Stimulated activated CD4-positive, alpha-beta T cell treated with anti-CD3 and anti-CD28 coated beads, Interleukin-1b, Interleukin-23, amount 100 ng/mL, for 24 hours (primary cell): ENCODE data around the gene BORA.
"Not testable (repeated sequence)": the region's sequence is repeated elsewhere in the genome, so short reads cannot be mapped to it uniquely, and the experiment has no call there.

Experiments
- DNase-seq, 4 experiments: peaks; one replicate each; pipeline ENCODE4 v3.0.0-alpha.2; 2020; ENCODE audit warnings: low read depth in 4 of 4, low spot score in 1 of 4

The BORA gene

DNA sequence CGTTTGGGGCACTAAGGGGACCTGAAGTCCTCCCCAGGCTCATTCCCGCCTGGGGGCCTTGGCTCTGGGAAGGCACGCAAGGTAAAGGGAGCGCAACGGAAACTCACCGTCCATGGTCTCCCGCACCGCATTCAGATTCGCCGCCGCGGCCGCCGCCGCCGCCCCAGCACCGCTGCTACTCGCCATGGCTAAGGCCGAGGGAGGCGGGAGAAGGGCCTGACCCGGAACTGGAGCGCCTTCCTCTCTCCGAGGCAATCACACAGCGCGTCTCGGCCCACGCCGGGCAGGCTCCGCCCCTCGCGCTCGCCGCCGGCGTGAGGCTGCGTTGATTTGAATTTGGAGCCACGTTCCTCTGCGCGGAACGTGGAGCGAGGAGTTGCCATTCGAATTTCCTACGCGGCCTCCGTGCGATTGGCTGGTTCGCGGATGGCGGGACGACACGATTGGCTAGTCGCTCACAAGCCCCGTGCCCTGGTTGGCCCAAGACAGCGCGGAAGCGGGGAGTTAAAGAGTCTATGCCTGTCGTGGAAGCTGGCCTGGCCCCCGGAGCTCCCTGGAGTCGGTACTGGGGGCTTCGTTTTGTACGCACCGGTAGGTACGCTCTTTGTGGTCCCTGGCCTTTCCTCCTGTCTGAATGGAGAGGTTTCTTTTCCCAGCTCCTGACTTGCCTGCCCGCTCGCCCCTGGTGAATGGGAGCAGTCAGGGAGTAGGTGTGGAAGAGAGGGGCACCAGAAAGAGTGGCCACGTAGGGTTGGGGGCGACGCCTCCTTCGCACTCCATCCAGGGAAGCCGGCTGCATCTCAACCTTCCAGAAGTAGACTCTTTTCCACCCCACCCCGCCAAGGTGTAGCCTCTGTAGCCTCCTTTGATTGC, at the start of gene BORA, which contains the start of gene MZT1:
Gene BORA, plus strand, starts transcription at position 507 of the 873 bp plus-strand sequence. CDS start 1,018 bp downstream, outside the sequence.
Gene MZT1, minus strand, starts transcription at position 213 of the 873 bp plus-strand sequence. Its CDS starts 27 bp downstream, at position 186.
- peak; percentile 85 to 93 (median 88) for DNase-seq

DNA sequence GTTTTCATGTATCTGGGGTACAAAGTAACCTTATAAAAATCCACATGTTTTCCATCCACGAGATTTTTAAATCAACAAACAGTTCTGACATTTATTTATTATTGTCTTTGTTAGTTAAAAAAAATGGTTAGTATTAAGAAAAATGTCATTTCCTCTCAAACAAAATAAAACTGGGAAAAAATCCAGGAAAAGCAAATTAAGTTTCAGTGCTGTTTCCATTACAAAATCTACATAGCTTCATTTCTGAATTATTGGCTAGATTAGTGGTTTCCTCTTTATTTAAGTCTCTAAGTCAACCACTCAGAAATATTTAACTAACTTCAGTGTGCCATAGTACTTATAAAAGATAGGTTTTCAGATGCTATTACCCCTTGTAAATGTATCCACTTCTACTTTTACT, 49.4 kb upstream of the BORA start:
- DNase-seq, result no peak

DNA sequence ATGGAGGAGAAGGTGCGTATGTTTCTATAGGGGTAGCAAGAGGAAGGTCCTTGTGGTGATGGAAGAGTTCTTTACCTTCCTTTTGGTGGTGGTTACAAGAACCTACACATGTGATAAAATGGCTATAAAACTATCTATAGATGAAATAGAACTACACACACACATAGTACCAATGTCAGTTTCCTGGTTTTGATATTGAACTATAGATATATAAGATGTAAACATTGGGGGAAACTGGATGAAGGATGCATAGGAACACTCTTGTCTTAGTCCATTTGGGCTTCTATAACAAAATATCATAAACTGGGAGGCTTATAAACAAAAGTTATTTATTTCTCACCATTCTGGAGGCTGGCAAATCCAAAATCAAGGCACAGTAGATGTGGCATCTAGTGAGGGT, 47.4 kb upstream of the BORA start:
- no peak for DNase-seq

DNA sequence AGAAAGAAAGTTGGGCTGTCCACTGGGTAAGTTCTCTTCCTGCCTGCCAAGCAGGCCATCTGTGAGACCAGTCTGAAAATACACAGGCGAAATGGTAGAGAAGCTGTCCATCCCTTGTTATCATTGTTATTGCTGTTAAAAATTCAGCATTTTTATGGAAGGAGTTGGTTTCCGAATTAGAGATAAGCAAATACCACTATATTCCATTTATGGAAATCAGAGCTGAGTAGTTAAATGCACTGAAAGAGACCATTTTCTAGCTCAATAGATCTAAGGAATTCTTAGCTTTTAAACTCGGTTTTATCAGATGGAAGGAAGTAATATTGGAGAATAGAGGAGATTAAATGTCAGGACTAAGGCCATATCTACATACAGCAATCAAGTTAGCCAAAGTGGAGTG, 41.0 kb upstream of the BORA start:
- no peak for DNase-seq

DNA sequence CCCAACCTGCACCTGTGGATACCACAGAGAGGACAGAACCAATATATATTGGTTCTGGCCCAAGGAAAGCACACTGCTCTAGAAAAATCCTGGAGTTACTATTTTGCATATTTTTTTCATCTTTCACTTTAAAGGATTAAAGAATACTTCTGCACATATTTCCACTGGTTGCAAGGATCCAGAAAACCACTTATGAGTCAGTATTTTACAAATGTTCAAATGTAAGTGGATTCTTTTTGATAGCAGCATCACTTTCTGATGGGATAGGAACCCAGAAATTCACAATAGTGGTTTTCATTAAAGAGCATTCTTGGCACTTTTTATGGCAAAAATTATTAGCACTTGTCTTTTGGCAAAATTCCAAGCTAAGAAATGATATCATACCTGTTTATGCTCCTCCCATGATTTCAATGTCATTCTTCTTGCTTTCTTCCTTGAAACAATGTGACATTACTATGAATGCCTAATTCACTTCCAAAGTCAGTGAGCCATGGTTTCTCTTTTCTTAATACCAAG, 38.5 kb upstream of the BORA start:
- no peak for DNase-seq

DNA sequence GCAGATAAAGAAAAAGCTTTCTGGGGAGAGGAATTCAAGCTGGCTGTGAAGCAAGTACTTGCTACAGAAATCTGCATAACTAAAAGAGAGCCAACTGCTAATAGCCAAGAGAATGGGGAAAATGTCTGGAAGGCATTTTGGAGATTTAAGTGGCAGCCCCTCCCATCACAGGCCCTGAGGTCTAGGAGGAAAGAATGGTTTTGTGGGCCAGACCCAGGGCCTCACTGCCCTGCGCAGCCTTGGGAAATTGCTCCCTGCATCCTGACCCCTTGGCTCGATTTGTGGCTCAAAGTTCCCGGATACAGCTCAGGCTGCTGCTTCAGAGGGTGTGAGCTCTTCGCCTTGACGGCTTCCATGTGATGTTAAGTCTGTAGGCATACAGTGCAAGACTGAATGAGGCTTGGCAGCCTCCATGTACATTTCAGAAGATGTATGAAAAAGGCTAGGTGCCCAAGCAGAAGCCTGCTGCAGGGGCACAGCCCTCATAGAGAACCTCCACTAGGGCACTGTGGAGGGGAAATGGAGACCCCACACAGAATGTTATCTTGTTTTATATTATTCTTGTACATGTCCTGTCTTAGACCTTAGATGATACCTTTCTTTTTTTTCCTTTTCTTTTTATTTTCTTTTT, 34.7 kb upstream of the BORA start:
- no peak for DNase-seq

DNA sequence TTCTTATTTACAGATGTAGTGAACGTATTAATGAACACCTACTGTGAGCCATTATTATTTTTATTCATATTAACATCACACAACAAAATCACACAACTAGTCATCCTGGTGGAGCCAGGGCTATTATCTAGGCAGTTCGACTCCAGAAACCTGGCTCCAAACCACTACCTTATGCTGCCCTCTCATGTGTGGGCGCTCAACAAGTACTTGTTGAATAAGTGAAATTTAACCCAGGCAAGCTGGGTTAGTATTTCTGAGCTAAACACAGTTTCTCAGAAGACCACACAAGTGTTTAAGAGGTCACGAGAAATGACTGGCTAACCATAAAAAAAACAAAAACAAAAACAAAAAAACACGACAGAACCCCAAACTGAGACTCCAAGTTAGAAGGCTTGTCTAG, 33.9 kb upstream of the BORA start:
- no peak for DNase-seq

DNA sequence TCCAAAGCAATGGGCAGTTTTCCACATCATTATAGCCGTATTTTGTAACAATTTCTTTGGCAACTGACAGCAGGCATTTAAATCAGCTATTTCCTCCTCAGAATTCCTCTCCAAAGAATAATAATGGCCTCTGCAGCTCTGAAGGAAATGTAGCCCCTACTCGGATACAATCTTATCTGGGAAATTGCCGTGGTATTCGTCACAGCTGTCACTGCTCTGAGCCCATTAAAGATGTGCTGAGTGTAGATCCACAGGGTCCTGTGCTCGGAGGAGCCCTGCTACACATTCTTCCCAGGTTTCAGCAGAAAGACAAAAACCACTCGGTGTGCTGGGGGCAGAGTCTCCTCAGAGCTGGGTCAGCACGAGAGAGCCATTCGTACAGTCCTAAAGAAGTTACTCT, 33.4 kb upstream of the BORA start:
- no peak for DNase-seq

DNA sequence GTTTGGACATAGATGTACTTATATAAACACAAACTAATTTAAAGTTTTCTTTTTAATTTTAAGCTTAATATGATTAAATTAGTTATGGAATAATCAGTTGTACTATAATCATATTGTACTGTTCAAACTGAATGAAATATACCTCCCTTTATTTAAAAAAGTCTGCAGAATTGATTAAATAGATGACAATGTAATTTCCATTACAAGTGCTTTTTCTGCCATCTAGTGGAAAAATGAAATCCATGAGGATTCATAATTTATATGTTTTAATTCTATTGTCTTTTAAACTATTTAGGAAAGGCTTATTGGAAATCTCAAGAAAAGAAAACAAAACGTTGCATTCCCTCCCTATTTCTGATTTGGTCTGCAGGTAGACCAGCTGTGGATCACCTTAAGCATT, 31.1 kb upstream of the BORA start:
- DNase-seq, result no peak

DNA sequence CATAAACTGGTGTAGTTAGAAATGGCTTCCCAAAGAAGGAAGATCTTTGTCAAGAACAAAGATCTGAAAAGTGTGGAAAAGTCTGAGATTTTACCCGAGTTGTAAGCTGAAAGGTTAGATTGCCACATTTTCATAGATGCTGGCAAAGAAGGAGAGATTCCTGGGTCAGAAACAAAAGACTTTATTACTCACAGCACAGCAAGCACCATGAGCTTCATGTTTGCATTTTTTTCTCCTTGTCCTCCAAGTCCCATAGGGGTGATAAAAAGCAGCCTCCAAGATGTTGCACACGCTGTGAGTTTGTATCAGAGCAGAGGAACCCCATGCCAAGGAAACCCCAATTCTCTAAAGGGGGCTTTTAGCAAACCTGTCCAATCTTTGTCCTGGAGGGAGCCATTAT, 29.6 kb upstream of the BORA start:
- no peak for DNase-seq

DNA sequence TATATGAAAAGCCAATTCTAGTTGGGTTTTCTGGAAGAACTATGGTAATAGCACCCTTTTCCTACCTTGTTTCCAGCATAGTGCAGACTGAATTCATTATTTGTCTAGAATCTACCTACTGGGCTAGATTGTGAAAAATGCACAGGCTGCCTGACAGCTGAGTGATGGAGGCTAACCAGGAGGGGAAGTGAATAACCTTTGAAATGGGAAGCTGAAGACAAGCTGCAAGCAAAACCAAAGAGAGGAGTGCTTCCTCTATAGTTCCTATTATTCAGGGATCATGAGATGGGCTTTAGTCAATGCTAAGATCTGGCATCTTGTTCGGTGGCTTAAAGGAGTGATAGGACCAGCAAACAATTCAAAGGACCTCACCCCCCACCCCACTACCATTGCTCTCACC, 27.2 kb upstream of the BORA start:
- DNase-seq, result no peak

DNA sequence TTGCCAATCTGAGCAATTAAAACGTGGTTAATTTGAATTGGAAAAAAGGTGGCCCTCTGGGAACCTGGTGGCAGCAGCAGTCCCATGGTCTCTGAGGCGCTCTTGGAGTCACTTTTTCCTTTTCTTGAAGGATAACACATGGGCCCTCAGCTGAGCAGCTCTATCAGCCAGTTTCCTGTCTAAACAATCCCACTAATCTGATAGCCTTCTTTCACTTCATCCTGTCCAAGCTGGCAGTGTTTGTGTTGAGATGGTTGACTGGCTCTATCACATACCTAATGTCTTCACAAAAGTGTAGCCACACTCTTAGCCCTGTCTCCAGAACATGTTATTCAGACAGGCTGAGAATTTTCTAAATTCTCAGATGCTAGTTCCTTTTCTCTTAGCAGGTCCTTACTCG, 10.9 kb upstream of the BORA start:
- DNase-seq, result no peak

DNA sequence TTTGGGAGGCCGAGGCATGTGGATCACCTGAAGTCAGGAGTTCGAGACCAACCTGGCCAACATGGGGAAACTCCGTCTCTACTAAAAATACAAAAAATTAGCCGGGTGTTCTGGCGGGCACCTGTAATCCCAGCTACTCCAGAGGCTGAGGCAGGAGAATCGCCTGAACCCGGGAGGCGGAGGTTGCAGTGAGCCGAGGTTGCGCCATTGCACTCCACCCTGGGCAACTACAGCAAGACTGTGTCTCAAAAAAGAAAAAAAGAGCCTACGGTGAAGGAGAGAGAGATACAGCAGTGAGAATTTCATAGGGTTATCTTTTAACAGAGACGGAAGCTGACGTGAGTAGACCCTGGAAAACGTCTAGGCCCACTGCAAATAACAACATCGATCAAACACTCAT, 1.5 kb upstream of the BORA start:
- not testable (repeated sequence) for DNase-seq

DNA sequence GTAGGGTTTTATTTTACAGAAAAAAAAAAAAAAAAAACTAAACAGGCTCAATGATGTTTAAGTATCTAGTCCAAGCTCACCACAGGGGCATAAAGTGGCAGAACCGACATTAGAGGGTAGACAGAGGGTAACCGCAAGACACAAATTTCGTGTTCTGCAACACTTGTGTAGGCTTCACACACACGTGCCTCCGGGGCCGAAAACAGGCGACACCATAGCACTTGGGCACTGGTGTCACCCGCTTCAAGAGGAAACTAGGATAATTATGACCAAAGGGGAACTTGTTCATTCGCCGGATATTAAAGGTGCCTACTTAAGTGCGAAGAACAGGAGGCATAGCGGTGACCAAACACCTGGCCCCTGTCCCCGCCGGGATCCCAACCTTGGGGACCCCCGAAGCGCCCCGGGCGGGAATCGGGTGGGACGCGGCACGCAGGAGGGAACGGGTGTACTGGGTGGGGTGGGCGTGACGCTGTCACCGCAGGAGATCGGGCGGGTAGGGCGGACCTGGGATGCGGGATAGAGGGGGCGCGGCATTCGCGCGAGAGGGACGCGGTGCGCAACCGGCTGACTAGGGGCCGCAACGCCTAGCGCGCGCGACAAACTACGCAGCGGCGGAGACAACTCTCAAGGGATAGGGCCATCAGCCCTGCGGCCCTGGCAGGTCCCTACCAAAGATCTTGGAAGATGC, 852 bp upstream of the BORA start:
- peak in 2 of 4 experiments; percentile 25 to 28 for DNase-seq

DNA sequence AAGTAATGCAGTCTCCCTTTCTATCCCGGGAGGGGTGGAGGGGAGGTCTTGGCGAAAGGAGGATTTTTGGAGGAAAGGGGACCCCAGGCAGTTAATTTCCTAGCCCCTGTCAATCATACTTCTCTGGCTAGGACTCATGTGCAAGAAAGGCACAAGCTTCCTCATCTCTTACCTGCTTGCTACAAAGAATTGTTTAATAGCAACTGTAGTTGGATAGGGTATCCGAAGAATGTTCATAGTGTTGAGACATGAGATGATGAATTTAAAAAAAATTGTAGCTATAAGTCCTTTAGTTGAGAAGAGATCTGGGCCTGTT, 525 bp downstream of the BORA start:
- DNase-seq, result no peak

DNA sequence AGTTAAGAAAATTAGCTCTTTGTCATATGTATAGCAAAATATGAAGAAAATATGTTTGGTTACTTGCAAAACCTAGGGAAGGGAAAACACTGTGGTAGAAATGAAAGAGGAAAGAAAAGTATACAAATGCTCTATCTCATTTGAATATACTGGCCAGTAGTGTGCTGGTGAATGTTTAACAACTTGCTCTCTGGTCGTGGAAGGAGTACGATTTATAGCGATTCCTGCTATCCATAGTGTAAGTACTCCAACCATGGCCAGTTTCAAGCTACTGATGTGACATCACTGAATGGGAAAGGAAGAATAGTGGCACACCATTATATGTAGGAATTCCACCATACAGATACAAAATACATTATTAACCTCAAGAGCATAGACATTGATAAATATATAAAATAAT, 9.3 kb downstream of the BORA start:
- DNase-seq, result no peak

DNA sequence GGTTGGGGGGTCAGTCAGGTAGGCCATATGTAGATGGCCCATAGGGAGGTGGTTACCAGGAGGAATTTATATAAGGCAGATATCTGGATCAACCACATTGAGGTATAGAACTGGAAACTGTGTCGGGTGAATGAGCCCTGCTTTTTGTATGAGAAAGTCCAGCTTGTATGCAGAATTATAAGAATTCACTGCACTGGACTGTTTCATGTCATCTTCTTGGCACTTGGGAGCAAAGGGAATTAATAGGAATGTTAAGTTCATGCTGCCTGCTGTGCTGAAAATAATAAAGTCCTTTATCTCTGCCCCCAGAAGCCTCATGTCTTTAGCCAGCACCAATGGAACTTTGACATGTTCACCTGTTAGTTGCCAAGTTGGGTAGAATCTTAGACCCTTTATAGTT, 12.3 kb downstream of the BORA start:
- no peak for DNase-seq

DNA sequence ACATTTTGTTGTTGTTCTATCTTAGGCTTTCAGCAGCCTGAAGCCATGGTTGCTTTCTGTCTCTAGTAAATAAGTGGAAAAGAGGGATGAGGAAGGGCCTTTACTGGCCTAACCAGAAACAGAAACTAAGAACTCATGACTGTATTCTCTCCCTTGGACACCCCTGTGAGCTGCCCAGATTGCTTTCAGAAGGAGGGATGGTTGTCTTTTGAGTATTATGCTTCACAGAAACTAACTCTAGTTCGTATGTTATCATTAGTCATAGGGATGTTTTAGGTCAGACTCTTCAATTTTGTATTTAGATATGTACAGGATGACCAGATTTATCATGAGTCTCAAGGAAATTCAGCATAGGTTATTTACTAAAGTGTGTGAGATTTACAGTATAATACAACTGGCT, 17.5 kb downstream of the BORA start:
- DNase-seq, result no peak

DNA sequence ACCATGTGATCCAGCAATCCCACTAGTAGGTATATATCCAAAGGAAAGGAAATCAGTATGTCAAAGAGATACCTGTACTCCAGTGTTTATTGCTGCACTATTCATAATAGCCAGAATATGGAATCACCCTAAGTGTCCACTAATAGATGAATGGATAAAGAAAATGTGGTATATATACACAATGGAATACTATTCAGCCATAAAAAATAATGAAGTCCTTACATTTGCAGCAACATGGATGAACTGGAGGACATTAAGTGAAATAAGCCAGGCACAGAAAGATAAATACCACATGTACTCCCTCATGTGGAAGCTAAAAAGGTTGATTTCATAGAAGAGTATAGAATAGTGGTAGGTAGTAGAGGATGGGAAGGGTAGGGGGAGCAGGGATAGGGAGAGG, 23.5 kb downstream of the BORA start:
- DNase-seq, result no peak

DNA sequence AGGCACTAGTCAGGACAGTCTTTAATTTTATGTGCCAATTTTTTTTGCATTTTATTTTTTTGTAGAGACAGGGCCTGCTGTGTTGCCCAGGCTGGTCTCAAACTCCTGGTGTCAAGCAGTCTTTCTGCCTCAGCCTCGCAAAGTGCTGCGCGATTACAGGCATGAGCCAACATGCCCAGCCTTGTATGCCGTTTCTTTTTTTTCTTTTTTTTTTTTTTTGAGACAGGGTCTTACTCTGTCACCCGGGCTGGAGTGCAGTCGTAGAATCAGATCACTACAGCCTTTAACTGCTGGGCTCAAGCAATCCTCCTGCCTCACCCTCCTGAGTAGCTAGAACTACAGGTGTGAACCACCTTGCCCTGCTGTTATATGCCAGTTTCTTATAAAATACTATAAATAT, 26.4 kb downstream of the BORA start:
- no peak for DNase-seq

DNA sequence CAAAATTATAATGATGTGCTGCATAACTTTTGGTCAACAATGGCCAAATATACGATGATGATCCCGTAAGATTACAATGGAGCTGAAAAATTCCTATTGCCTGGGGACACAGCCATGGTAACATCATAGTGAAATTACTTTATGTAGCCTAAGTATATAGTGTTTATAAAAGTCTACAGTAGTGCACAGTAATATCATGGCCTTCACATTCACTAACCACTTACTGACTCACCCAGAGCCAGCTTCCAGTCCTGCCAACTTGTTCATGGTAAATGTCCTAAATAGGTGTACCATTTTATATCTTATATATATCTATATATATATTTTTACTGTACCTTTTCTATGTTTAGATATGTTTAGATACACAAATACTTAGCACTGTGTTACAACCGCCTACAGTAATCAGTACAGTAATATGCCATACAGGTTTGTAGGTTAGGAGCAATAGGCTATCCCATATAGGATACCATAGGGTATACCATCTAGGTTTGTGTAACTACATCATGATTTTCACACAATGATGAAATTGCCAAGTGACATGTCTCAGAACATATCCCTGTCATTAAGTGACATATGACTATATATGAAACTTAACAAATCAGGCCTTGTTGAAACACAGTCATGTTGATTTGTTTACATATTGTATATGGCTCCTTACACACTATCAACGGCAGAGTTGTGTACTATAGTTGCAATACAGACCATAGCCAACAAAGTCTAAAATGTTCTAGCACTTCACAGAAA, 30.2 kb downstream of the BORA start:
- no peak for DNase-seq
